WTC11 (cell line): ENCODE measurements around the gene SLC35F2. TPM values are rescaled to one million over a fixed set of nuclear protein-coding genes. Genes with fewer than 3 reads are reported as not detected.

Experiments
- ATAC-seq: fragments of 200-7000 bp; cut with Tn5 transposase; 2 replicates; pipeline ENCODE4 v1.10.0; 2021; ENCODE audit warnings: mild to moderate bottlenecking, moderate library complexity
- CTCF ChIA-PET: fragments of 300-600 bp; sonication (Branson Sonifier 250); formaldehyde crosslinking; loops from one replicate; lab custom pipeline; 2021; ENCODE audit warnings: antibody characterized with exemption; lab: Charles Lee
- POLR2A ChIA-PET: fragments of 350-600 bp; sonication (Branson Sonifier 250); formaldehyde crosslinking; loops from one replicate; lab custom pipeline; 2021; ENCODE audit warnings: antibody characterized with exemption; lab: Charles Lee
- DNase-seq: peaks from one replicate; pipeline ENCODE4 v3.0.0; 2021; ENCODE audit warnings: low spot score
- H3K27ac Mint-ChIP-seq: 2 replicates; pipeline ENCODE4 v1.8.0; 2021; ENCODE audit warnings: mixed read lengths
- H3K27me3 Mint-ChIP-seq: 2 replicates; pipeline ENCODE4 v1.8.0; 2021; ENCODE audit warnings: low read depth, mild to moderate bottlenecking, moderate library complexity, mixed read lengths
- H3K36me3 Mint-ChIP-seq: 2 replicates; pipeline ENCODE4 v1.8.0; 2021; ENCODE audit warnings: mixed read lengths
- H3K4me1 Mint-ChIP-seq: 2 replicates; pipeline ENCODE4 v1.8.0; 2022; ENCODE audit warnings: mixed read lengths
- H3K4me3 Mint-ChIP-seq: 2 replicates; pipeline ENCODE4 v1.8.0; 2021; ENCODE audit warnings: mild to moderate bottlenecking, moderate library complexity, mixed read lengths
- H3K9me3 Mint-ChIP-seq: 2 replicates; pipeline ENCODE4 v1.8.0; 2021; ENCODE audit warnings: mixed read lengths
- CDX4 ChIP-seq: fragments of 250-450 bp; sonication (Bioruptor Pico); IDR thresholded peaks from 2 replicates; pipeline ENCODE4 v1.9.0; 2021; ENCODE audit warnings: moderate library complexity, mild to moderate bottlenecking, inconsistent platforms, borderline replicate concordance
- E2F5 ChIP-seq: sonication (generic); formaldehyde crosslinking; IDR thresholded peaks from 2 replicates; pipeline ENCODE4 v1.8.1; 2022; ENCODE audit warnings: mild to moderate bottlenecking, moderate library complexity, missing genetic modification reagents
- GABPB1 ChIP-seq: sonication (generic); formaldehyde crosslinking; IDR thresholded peaks from 2 replicates; pipeline ENCODE4 v1.8.1; 2023; ENCODE audit warnings: mild to moderate bottlenecking, missing genetic modification reagents
- GTF2I ChIP-seq: fragments of 250-450 bp; sonication (Bioruptor Pico); conservative IDR thresholded peaks from 2 replicates; pipeline ENCODE4 v1.4.0; 2021; ENCODE audit warnings: mild to moderate bottlenecking
- HMGXB4 ChIP-seq: sonication (generic); formaldehyde crosslinking; IDR thresholded peaks from 2 replicates; pipeline ENCODE4 v1.8.1; 2023; ENCODE audit warnings: mild to moderate bottlenecking, moderate library complexity, missing genetic modification reagents
- MXD4 ChIP-seq: fragments of 250-450 bp; sonication (Bioruptor Pico); IDR thresholded peaks from 2 replicates; pipeline ENCODE4 v1.8.0; 2021; ENCODE audit warnings: mild to moderate bottlenecking, moderate library complexity, borderline replicate concordance
- RORB ChIP-seq: fragments of 250-450 bp; sonication (Bioruptor Pico); IDR thresholded peaks from 2 replicates; pipeline ENCODE4 v1.9.0; 2021; ENCODE audit warnings: mild to moderate bottlenecking
- SMAD3 ChIP-seq: sonication (generic); formaldehyde crosslinking; IDR thresholded peaks from 2 replicates; pipeline ENCODE4 v1.8.0; 2022; ENCODE audit warnings: missing genetic modification reagents, mild to moderate bottlenecking, borderline replicate concordance
- USF1 ChIP-seq: sonication (generic); formaldehyde crosslinking; IDR thresholded peaks from 2 replicates; pipeline ENCODE4 v1.8.0; 2022; ENCODE audit warnings: mild to moderate bottlenecking, missing genetic modification reagents
- ZBTB43 ChIP-seq: sonication (generic); formaldehyde crosslinking; IDR thresholded peaks from 2 replicates; pipeline ENCODE4 v1.8.1; 2023; ENCODE audit warnings: mild to moderate bottlenecking, missing genetic modification reagents
- ZNF317 ChIP-seq: sonication (generic); formaldehyde crosslinking; IDR thresholded peaks from 2 replicates; pipeline ENCODE4 v1.8.1; 2023; ENCODE audit warnings: low read depth, mild to moderate bottlenecking, moderate library complexity, missing genetic modification reagents, borderline replicate concordance
- ZNF425 ChIP-seq: fragments of 250-450 bp; sonication (Bioruptor Pico); conservative IDR thresholded peaks from 2 replicates; pipeline ENCODE4 v1.9.0; 2021; ENCODE audit warnings: mild to moderate bottlenecking
- ZNF532 ChIP-seq: fragments of 250-450 bp; sonication (Bioruptor Pico); IDR thresholded peaks from 2 replicates; pipeline ENCODE4 v1.9.0; 2021; ENCODE audit warnings: mild to moderate bottlenecking, borderline replicate concordance
- total RNA-seq: library from RNA; stranded (reverse); gene quantifications from 3 replicates; pipeline ENCODE4 v1.2.3, GENCODE V29; 2021

SLC35F2 gene
- total RNA-seq, 1 experiment from 2014 or later, result 27.1 TPM

GRCh38 chr11:107853070-107853469 is 5.5 kb downstream of the SLC35F2 start:
- Mint-ChIP-seq H3K36me3 (no peaks in the 10 kb centered on the region), H3K4me3 (no peak overlapping the region), H3K27ac (no peak overlapping the region), H3K4me1 (peaks cover 31% of the 10 kb centered on the region), H3K9me3 (no peaks in the 10 kb centered on the region), H3K27me3 (peaks cover 6% of the 10 kb centered on the region)
- DNase-seq (no peak), ATAC-seq (no peak)
- no peak for TF ChIP-seq SMAD3 (CRISPR knock-in tag)
- TF ChIP-seq CDX4 (CRISPR knock-in tag), result no peak
- no peak for TF ChIP-seq RORB
- no peak for TF ChIP-seq GTF2I (CRISPR knock-in tag)
- TF ChIP-seq ZNF532 (CRISPR knock-in tag), result no peak
- no peak for TF ChIP-seq ZNF317 (CRISPR knock-in tag)
- no peak for TF ChIP-seq GABPB1
- TF ChIP-seq E2F5 (CRISPR knock-in tag), result no peak
- no peak for TF ChIP-seq HMGXB4
- TF ChIP-seq ZNF425, result no peak
- TF ChIP-seq ZBTB43 (CRISPR knock-in tag), result no peak
- TF ChIP-seq USF1, result no peak
- no peak for TF ChIP-seq MXD4 (CRISPR knock-in tag)
- POLR2A ChIA-PET, result no interaction called here
- CTCF ChIA-PET, result no interaction called here
